ENCODE results near the gene SLC25A48. TPM values are rescaled to one million over a fixed set of nuclear protein-coding genes. Genes with fewer than 3 reads are reported as not detected.

SLC25A48 gene
- total and polyA plus RNA-seq, 2 donors (not counting 1 experiment from before 2014, with no cell fraction given) = not detected

DNA sequence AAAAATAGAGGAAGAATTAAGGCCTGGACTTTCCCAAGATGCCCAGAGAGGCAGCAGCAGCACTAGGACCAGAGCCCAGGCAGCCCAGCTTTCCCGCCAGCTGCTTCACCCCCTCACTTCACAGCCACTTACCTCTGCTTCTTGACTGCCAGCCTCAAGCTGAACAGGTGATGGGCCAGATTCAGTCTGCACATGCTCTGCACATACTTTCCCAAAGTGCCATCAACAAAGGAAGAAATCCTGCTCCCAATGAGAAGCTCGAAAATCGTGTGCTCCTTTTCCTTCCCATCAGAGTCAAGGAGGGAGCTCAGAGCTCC is 4.1 kb upstream of the SLC25A48 start:
- Histone ChIP-seq H3K4me2 (ENCODE audit: extremely low read depth, insufficient read depth, low read length) (no peak overlapping the region), H4K20me1 (ENCODE audit: control insufficient read depth, extremely low read depth, insufficient read depth, low read length) (no peaks in the 10 kb centered on the region), H3K27me3 (ENCODE audit: control insufficient read depth, insufficient read depth, low read length) (peaks cover 7% of the 10 kb centered on the region), H3K9me3 (ENCODE audit: control insufficient read depth, insufficient read depth, low read depth, low read length) (no peaks in the 10 kb centered on the region), H3K27ac (ENCODE audit: insufficient read depth, low read length) (no peak overlapping the region), H3K4me3 (replicated peaks in 1 of 4; ENCODE audit: control extremely low read depth in 1 of 4, insufficient read depth in 1 of 4, low read depth in 3 of 4, low read length in 4 of 4) (no peak overlapping the region), H3K4me1 (ENCODE audit: control insufficient read depth, extremely low read depth, insufficient read depth, low read length) (no peaks in the 10 kb centered on the region), H3K79me2 (ENCODE audit: control insufficient read depth, insufficient read depth, low read length) (no peaks in the 10 kb centered on the region), H3K9ac (ENCODE audit: insufficient read depth, low read length) (no peak overlapping the region), H2AFZ (ENCODE audit: low read length) (no peak overlapping the region), H3K36me3 (ENCODE audit: control insufficient read depth, insufficient read depth, low read length) (no peaks in the 10 kb centered on the region)
- DNase-seq (ENCODE audit: low read depth in 2 of 2) = no peak
- TF ChIP-seq CTCF (conservative IDR thresholded peaks at IDR 0.05 in 1 of 2, IDR thresholded peaks at IDR 0.05 in 1 of 2; ENCODE audit: low read depth in 1 of 2, low read length in 2 of 2) = no peak
- no peak for TF ChIP-seq EZH2 (IDR thresholded peaks at IDR 0.05; ENCODE audit: low read length, missing control alignments)

- Histone ChIP-seq H3K27ac (ENCODE audit: insufficient read depth, low read length) (no peak overlapping the region), H3K9ac (ENCODE audit: insufficient read depth, low read length) (no peak overlapping the region), H3K4me3 (replicated peaks in 1 of 4; ENCODE audit: control extremely low read depth in 1 of 4, insufficient read depth in 1 of 4, low read depth in 3 of 4, low read length in 4 of 4) (no peak overlapping the region), H3K4me1 (ENCODE audit: control insufficient read depth, extremely low read depth, insufficient read depth, low read length) (no peaks in the 10 kb centered on the region), H3K79me2 (ENCODE audit: control insufficient read depth, insufficient read depth, low read length) (no peaks in the 10 kb centered on the region), H3K27me3 (ENCODE audit: control insufficient read depth, insufficient read depth, low read length) (peaks cover 10% of the 10 kb centered on the region), H3K4me2 (ENCODE audit: extremely low read depth, insufficient read depth, low read length) (no peak overlapping the region), H3K9me3 (ENCODE audit: control insufficient read depth, insufficient read depth, low read depth, low read length) (no peaks in the 10 kb centered on the region), H3K36me3 (ENCODE audit: control insufficient read depth, insufficient read depth, low read length) (no peaks in the 10 kb centered on the region), H2AFZ (ENCODE audit: low read length) (no peak overlapping the region), H4K20me1 (ENCODE audit: control insufficient read depth, extremely low read depth, insufficient read depth, low read length) (no peaks in the 10 kb centered on the region)
- DNase-seq (ENCODE audit: low read depth in 2 of 2) = no peak
- TF ChIP-seq CTCF (conservative IDR thresholded peaks at IDR 0.05 in 1 of 2, IDR thresholded peaks at IDR 0.05 in 1 of 2; ENCODE audit: low read depth in 1 of 2, low read length in 2 of 2) (no peak), EZH2 (IDR thresholded peaks at IDR 0.05; ENCODE audit: low read length, missing control alignments) (no peak)
These were observed 3.6 kb upstream of the SLC25A48 start for GRCh38 chr5:135830876-135831275.

DNA sequence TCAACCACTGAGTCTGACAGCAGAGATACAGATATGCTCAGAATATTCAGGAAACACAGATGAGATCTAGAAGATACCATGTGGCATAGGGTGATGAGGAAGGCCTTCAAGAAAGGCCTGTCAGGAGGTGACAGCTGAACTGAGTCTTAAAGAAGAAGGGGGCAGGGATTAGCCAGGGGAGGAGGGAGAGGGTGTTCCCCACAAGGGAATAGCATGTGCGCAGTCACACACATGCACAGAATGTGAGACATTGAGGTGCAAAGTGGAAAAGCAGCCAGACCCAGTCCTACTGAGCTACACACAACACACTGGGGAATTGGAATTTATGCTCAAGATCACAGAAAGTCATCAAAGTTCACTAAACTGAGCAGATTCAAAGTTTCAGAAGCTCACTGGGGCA is 3.0 kb upstream of the SLC25A48 start:
- no peak overlapping the region for H3K4me3 ChIP-seq (replicated peaks in 1 of 4; ENCODE audit: control extremely low read depth in 1 of 4, insufficient read depth in 1 of 4, low read depth in 3 of 4, low read length in 4 of 4)
- no peak for TF ChIP-seq EZH2 (IDR thresholded peaks at IDR 0.05; ENCODE audit: low read length, missing control alignments)
- no peak for TF ChIP-seq CTCF (conservative IDR thresholded peaks at IDR 0.05 in 1 of 2, IDR thresholded peaks at IDR 0.05 in 1 of 2; ENCODE audit: low read depth in 1 of 2, low read length in 2 of 2)
- no peak overlapping the region for H3K9ac ChIP-seq (ENCODE audit: insufficient read depth, low read length)
- H3K27me3 ChIP-seq (ENCODE audit: control insufficient read depth, insufficient read depth, low read length) = peaks cover 12% of the 10 kb centered on the region
- H4K20me1 ChIP-seq (ENCODE audit: control insufficient read depth, extremely low read depth, insufficient read depth, low read length) = no peaks in the 10 kb centered on the region
- no peaks in the 10 kb centered on the region for H3K79me2 ChIP-seq (ENCODE audit: control insufficient read depth, insufficient read depth, low read length)
- H3K36me3 ChIP-seq (ENCODE audit: control insufficient read depth, insufficient read depth, low read length) = no peaks in the 10 kb centered on the region
- no peak overlapping the region for H2AFZ ChIP-seq (ENCODE audit: low read length)
- no peak overlapping the region for H3K27ac ChIP-seq (ENCODE audit: insufficient read depth, low read length)
- H3K9me3 ChIP-seq (ENCODE audit: control insufficient read depth, insufficient read depth, low read depth, low read length) = no peaks in the 10 kb centered on the region
- H3K4me1 ChIP-seq (ENCODE audit: control insufficient read depth, extremely low read depth, insufficient read depth, low read length) = no peaks in the 10 kb centered on the region
- no peak overlapping the region for H3K4me2 ChIP-seq (ENCODE audit: extremely low read depth, insufficient read depth, low read length)
- no peak for DNase-seq (ENCODE audit: low read depth in 2 of 2)

All from fibroblast of lung (primary cell).